Panc1 (cell line): Measurements from ENCODE around the gene ADAM23.

Experiments used
- POLR2AphosphoS5 ChIP-seq: IDR thresholded peaks from 2 replicates; pipeline ENCODE4 v1.6.1; 2012; ENCODE audit warnings: mild to moderate bottlenecking, low read depth, low read length, moderate library complexity
- SIN3A ChIP-seq: IDR thresholded peaks from 2 replicates; pipeline ENCODE4 v1.6.1; 2012; ENCODE audit warnings: low read depth, mild to moderate bottlenecking, low read length, moderate library complexity, borderline replicate concordance; ENCODE audit not compliant: insufficient read depth
- TCF7L2 ChIP-seq: IDR thresholded peaks from 2 replicates; pipeline ENCODE4 v1.6.1; 2011; ENCODE audit warnings: mild to moderate bottlenecking, low read depth, low read length, inconsistent platforms
- TF ChIP-seq, protein P1 (sequence below): fragments of 450-650 bp; IDR thresholded peaks from 2 replicates; pipeline ENCODE4 v1.5.1; 2017; ENCODE audit warnings: mild to moderate bottlenecking

DNA sequence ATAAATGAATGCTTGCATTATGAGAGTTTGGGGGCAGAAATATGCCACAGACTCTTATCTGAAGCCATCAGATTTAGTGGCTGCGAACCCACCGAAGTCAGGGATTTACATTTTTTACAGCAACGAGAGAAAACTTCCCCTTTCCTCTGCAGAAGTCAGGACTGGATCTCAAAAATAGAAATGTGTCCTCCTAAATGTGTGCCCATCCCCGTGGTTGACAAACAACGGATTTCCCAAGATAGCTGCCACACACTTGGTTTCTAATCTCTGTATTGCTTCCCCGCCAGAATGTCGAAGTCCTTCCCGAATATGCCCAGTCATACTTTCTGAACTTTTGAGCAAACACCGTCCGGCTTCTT is 879 bp upstream of the ADAM23 start:
- TF ChIP-seq, protein P1, sequence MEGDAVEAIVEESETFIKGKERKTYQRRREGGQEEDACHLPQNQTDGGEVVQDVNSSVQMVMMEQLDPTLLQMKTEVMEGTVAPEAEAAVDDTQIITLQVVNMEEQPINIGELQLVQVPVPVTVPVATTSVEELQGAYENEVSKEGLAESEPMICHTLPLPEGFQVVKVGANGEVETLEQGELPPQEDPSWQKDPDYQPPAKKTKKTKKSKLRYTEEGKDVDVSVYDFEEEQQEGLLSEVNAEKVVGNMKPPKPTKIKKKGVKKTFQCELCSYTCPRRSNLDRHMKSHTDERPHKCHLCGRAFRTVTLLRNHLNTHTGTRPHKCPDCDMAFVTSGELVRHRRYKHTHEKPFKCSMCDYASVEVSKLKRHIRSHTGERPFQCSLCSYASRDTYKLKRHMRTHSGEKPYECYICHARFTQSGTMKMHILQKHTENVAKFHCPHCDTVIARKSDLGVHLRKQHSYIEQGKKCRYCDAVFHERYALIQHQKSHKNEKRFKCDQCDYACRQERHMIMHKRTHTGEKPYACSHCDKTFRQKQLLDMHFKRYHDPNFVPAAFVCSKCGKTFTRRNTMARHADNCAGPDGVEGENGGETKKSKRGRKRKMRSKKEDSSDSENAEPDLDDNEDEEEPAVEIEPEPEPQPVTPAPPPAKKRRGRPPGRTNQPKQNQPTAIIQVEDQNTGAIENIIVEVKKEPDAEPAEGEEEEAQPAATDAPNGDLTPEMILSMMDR = no peak
- TF ChIP-seq TCF7L2 (no peak), POLR2AphosphoS5 (no peak), SIN3A (no peak)
